Breast epithelium (tissue), 4 donors: ENCODE data around the gene IL1RAPL2. TPM values are rescaled to one million over a fixed set of nuclear protein-coding genes. Genes with fewer than 3 reads are reported as not detected.

Source experiments
- DNase-seq, 2 donors: peaks; one replicate each; pipeline ENCODE4 v3.0.0-alpha.2; 2019; ENCODE audit warnings: low spot score in 2 of 2
- H3K27ac ChIP-seq, 2 donors: fragments of 200-600 bp; sonication (generic) in 1 of 2; one replicate each; pipeline ENCODE4 v1.5.1; 2016 to 2019; ENCODE audit warnings: mild to moderate bottlenecking in 1 of 2
- H3K27me3 ChIP-seq, 2 donors: fragments of 200-600 bp; sonication (generic) in 1 of 2; one replicate each; pipeline versions ENCODE4 v1.5.1 to v1.6.0; 2017 to 2019; ENCODE audit warnings: control low read depth in 1 of 2, mild to moderate bottlenecking in 1 of 2
- H3K36me3 ChIP-seq: fragments of 200-600 bp; one replicate; pipeline ENCODE4 v1.5.1; 2019
- H3K4me1 ChIP-seq, 2 donors: fragments of 200-600 bp; sonication (generic); one replicate each; pipeline ENCODE4 v1.5.1; 2016 to 2019; ENCODE audit warnings: control low read depth in 1 of 2
- H3K4me3 ChIP-seq, 3 donors: fragments of 200-600 bp; sonication (generic); 1 replicate in 2 of 3; 2 replicates in 1 of 3; pipeline ENCODE4 v1.5.1; 2016 to 2019; ENCODE audit warnings: mild to moderate bottlenecking in 3 of 3, moderate library complexity in 2 of 3
- H3K9me3 ChIP-seq, 2 donors: fragments of 200-600 bp; sonication (generic) in 1 of 2; one replicate each; pipeline ENCODE4 v1.5.1; 2016 to 2019; ENCODE audit warnings: control low read depth in 1 of 2
- POLR2A ChIP-seq: fragments of 450-650 bp; IDR thresholded peaks from one replicate; pipeline ENCODE4 v1.6.1; 2016; ENCODE audit warnings: antibody characterized with exemption, mild to moderate bottlenecking, moderate library complexity
- POLR2AphosphoS5 ChIP-seq, 3 donors: sonication (generic); formaldehyde crosslinking; IDR thresholded peaks; one replicate each; pipeline ENCODE4 v1.6.1; 2017; ENCODE audit warnings: antibody characterized with exemption in 3 of 3
- intact Hi-C: fragments of 100-400 bp; cut with DNase I; formaldehyde crosslinking; loops from one replicate; pipeline ENCODE4 v1.15.1; 2023; ENCODE audit warnings: low total_unique reads
- total RNA-seq, 3 donors: library from RNA; depleted of rRNA; stranded (reverse); fragments of >200 nt; gene quantifications; one replicate each; pipeline ENCODE4 v1.1.0, GENCODE V29; 2016
- TF ChIP-seq, protein P1 (sequence below), 3 donors: fragments of 450-650 bp; IDR thresholded peaks; one replicate each; pipeline ENCODE4 v1.5.1; 2016 to 2017; ENCODE audit warnings: antibody characterized with exemption in 3 of 3, mild to moderate bottlenecking in 3 of 3, moderate library complexity in 3 of 3

Gene IL1RAPL2
- total RNA-seq, 3 donors from 2014 or later: 0.44 to 0.66 TPM; not detected in 1

DNA sequence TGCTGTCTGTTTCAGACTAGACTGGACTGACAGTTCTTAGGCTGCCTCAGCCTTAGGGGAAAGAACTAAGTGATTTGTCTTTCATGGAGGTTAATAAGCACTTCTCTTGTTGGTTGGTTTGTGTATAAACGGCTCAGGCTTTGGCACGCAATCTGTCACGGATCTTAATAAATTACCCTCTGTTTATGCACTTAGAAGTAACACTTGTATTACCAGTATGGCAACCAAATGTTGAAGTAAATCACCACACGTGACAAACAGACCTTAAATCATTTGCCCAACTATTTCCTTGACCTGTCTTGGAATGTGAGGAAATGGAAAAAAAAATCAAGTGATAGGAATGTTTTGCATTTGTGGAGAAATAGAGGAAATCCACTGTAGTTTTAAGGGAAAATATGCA lies 584.6 kb downstream of the IL1RAPL2 start:
- intact Hi-C loops: no loop called here
- Histone ChIP-seq H3K4me3 (no peak overlapping the region), H3K27ac (no peak overlapping the region), H3K4me1 (no peaks in the 10 kb centered on the region), H3K9me3 (peaks cover 0 to 4% of the 10 kb centered on the region in 2 donors), H3K27me3 (peaks cover 0 to 32% of the 10 kb centered on the region in 2 donors), H3K36me3 (no peaks in the 10 kb centered on the region)
- DNase-seq: no peak
- TF ChIP-seq POLR2A (no peak), POLR2AphosphoS5 (IDR thresholded peaks at IDR 0.05) (no peak)
- TF ChIP-seq, protein P1, sequence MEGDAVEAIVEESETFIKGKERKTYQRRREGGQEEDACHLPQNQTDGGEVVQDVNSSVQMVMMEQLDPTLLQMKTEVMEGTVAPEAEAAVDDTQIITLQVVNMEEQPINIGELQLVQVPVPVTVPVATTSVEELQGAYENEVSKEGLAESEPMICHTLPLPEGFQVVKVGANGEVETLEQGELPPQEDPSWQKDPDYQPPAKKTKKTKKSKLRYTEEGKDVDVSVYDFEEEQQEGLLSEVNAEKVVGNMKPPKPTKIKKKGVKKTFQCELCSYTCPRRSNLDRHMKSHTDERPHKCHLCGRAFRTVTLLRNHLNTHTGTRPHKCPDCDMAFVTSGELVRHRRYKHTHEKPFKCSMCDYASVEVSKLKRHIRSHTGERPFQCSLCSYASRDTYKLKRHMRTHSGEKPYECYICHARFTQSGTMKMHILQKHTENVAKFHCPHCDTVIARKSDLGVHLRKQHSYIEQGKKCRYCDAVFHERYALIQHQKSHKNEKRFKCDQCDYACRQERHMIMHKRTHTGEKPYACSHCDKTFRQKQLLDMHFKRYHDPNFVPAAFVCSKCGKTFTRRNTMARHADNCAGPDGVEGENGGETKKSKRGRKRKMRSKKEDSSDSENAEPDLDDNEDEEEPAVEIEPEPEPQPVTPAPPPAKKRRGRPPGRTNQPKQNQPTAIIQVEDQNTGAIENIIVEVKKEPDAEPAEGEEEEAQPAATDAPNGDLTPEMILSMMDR (IDR thresholded peaks at IDR 0.05): no peak

DNA sequence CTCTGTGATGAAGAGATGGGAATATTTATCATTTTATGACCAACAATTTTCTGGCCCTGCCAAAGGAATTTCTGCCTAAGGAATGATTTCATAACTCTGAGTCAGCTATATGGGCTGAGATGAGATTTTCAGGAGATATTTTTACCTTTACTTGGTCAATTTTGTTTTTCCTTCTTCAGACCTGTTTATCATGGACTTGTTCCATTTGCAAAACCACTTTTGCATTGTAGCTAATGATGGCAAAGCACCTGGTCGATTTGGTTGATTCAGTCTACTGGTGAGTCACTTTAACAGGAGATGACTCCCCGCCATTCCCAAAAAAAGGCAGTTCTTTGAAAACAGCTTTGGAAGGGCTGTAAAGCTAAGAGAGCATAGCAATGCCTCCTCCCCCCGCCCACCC lies 601.2 kb downstream of the IL1RAPL2 start:
- Histone ChIP-seq H3K9me3 (no peaks in the 10 kb centered on the region), H3K27ac (no peak overlapping the region), H3K27me3 (peaks cover 0 to 31% of the 10 kb centered on the region in 2 donors), H3K4me3 (no peak overlapping the region), H3K36me3 (no peaks in the 10 kb centered on the region), H3K4me1 (no peaks in the 10 kb centered on the region)
- intact Hi-C loops: no loop called here
- DNase-seq: no peak
- TF ChIP-seq POLR2A (no peak), POLR2AphosphoS5 (IDR thresholded peaks at IDR 0.05) (no peak)
- TF ChIP-seq, protein P1 (IDR thresholded peaks at IDR 0.05): no peak

DNA sequence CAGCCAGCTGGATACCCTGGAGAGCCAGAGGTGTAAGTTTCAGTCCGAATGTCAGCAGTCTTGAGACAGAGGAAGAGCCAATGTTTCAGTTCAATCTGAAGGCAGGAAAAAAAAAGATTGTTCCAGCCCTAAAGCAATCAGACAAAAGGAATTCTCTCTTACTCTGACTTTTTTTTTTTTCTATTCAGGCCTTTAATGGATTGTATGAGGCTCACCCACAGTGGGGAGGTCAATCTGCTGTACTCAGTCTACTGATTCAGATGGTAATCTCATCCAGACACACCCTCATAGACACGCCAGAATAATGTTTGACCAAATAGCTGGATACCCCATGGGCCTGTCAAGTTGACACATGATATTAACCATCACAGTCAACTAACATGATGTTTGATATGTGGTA lies 602.6 kb downstream of the IL1RAPL2 start:
- no peaks in the 10 kb centered on the region for H3K9me3 ChIP-seq
- peaks cover 0 to 31% of the 10 kb centered on the region in 2 donors for H3K27me3 ChIP-seq
- no peak for DNase-seq
- TF ChIP-seq, protein P1 (IDR thresholded peaks at IDR 0.05): no peak
- TF ChIP-seq POLR2A (no peak), POLR2AphosphoS5 (IDR thresholded peaks at IDR 0.05) (no peak)
- H3K36me3 ChIP-seq: no peaks in the 10 kb centered on the region
- intact Hi-C loops: no loop called here
- no peak overlapping the region for H3K4me3 ChIP-seq
- no peak overlapping the region for H3K27ac ChIP-seq
- no peaks in the 10 kb centered on the region for H3K4me1 ChIP-seq

DNA sequence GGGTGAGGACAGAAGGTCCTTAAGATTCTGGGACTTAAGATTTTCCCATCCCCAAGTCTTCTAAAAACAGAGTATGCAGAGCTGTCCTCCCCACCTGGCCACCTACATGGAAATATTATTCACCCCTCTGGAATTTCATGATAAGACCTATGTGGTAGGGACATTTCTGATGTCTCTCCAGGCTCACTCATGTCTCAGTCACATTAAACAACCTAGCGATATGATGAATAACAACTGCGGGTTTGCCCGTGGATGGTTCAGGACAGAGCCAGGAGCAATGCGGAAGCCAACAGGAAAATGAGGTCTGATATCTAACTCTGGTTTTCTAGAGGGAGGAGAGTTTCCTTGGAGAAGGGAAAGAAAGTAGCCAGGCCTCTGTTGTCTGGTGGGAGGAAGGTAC lies 607.1 kb downstream of the IL1RAPL2 start:
- intact Hi-C loops: no loop called here

DNA sequence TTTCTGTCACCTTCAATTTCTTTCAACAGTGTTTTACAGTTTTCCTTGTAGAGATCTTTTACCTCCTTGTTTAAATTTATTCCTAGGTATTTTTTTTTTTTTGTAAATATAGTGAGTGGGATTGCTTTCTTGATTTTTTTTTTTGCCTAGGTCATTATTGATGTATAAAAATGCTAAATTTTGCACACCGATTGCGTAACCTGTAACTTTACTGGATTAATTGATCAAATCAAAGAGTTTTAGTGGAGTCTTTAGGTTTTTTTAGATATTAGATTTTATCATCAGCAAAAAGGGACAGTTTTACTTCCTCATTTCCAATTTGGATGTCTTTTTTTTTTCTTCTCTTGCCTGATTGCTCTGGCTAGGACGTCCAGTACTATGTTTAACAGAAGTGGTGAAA lies 613.6 kb downstream of the IL1RAPL2 start:
- Histone ChIP-seq H3K27ac (no peak overlapping the region), H3K4me1 (no peaks in the 10 kb centered on the region), H3K27me3 (peaks cover 0 to 38% of the 10 kb centered on the region in 2 donors), H3K36me3 (no peaks in the 10 kb centered on the region), H3K4me3 (no peak overlapping the region), H3K9me3 (peaks cover 3 to 21% of the 10 kb centered on the region in 2 donors)
- TF ChIP-seq, protein P1 (IDR thresholded peaks at IDR 0.05): no peak
- TF ChIP-seq POLR2AphosphoS5 (IDR thresholded peaks at IDR 0.05) (no peak), POLR2A (no peak)
- no peak for DNase-seq
- intact Hi-C loops: no loop called here

More for the DNA sequence above, 607.1 kb downstream of the IL1RAPL2 start:
- no peak overlapping the region for H3K27ac ChIP-seq
- H3K36me3 ChIP-seq: no peaks in the 10 kb centered on the region
- H3K9me3 ChIP-seq: no peaks in the 10 kb centered on the region
- H3K4me3 ChIP-seq: no peak overlapping the region
- H3K27me3 ChIP-seq: peaks cover 0 to 51% of the 10 kb centered on the region in 2 donors
- no peak for DNase-seq
- H3K4me1 ChIP-seq: no peaks in the 10 kb centered on the region
- TF ChIP-seq POLR2A (no peak), POLR2AphosphoS5 (IDR thresholded peaks at IDR 0.05) (no peak)
- TF ChIP-seq, protein P1 (IDR thresholded peaks at IDR 0.05): no peak
